ENCODE measurements around the gene CCDC192.

DNA sequence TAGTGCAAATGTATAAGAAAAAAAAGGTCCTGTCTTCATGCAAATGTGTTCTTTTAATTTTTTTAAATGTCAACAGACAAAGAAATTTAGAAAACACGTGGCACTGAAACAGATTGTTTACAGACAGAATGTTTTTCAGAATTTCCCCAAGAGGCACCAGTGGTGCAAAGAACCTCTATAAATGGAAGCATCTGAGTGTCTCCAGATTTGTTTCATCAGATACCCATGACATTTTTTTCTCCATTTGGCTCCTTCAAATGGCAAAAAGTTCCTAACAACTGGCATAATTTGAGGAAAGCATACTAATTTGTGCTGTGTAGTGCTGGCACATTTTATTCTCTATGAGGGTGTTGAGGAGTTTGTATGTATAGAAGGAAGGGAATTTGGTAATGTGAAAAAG is 15.0 kb downstream of the CCDC192 start:
- TF ChIP-seq, protein P1, sequence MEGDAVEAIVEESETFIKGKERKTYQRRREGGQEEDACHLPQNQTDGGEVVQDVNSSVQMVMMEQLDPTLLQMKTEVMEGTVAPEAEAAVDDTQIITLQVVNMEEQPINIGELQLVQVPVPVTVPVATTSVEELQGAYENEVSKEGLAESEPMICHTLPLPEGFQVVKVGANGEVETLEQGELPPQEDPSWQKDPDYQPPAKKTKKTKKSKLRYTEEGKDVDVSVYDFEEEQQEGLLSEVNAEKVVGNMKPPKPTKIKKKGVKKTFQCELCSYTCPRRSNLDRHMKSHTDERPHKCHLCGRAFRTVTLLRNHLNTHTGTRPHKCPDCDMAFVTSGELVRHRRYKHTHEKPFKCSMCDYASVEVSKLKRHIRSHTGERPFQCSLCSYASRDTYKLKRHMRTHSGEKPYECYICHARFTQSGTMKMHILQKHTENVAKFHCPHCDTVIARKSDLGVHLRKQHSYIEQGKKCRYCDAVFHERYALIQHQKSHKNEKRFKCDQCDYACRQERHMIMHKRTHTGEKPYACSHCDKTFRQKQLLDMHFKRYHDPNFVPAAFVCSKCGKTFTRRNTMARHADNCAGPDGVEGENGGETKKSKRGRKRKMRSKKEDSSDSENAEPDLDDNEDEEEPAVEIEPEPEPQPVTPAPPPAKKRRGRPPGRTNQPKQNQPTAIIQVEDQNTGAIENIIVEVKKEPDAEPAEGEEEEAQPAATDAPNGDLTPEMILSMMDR (IDR thresholded peaks at IDR 0.05): no peak
- no peak for TF ChIP-seq EZH2 (IDR thresholded peaks at IDR 0.05)
